Common myeloid progenitor, CD34-positive (primary cell): Measurements from ENCODE around the gene ZNF343.
"Not testable (repeated sequence)": the region's sequence is repeated elsewhere in the genome, so short reads cannot be mapped to it uniquely, and the experiment has no call there.

Source experiments
- CTCF ChIA-PET: fragments of 350-600 bp; sonication (Branson Sonifier 250); formaldehyde crosslinking; loops from one replicate; lab custom pipeline; 2021; ENCODE audit warnings: antibody characterized with exemption; lab: Charles Lee
- POLR2A ChIA-PET: fragments of 350-600 bp; sonication (Branson Sonifier 250); formaldehyde crosslinking; loops from one replicate; lab custom pipeline; 2021; ENCODE audit warnings: antibody characterized with exemption; lab: Charles Lee
- DNase-seq, 3 donors: peaks; one replicate each; pipeline versions ENCODE4 v3.0.0 to v3.0.0-alpha.2; 2013
- H3K27ac ChIP-seq, 2 experiments: 1 replicate in 1 of 2; 2 replicates in 1 of 2; pipeline ENCODE4 v1.7.0; 2013; ENCODE audit warnings: inconsistent platforms in 2 of 2, low read length in 2 of 2, mild to moderate bottlenecking in 2 of 2, low read depth in 1 of 2, moderate library complexity in 1 of 2; ENCODE audit not compliant: severe bottlenecking in 2 of 2, insufficient read depth in 1 of 2, poor library complexity in 1 of 2
- H3K27me3 ChIP-seq, 5 experiments: replicated peaks in 2 of 5; 1 replicate in 3 of 5; 2 replicates in 2 of 5; pipeline versions ENCODE4 v1.6.1 to v1.7.0; 2013; ENCODE audit warnings: low read length in 4 of 5, mild to moderate bottlenecking in 2 of 5, moderate library complexity in 2 of 5, inconsistent platforms in 1 of 5; ENCODE audit not compliant: insufficient read depth in 5 of 5, control insufficient read depth in 4 of 5
- H3K36me3 ChIP-seq, 4 experiments: 1 replicate in 2 of 4; 2 replicates in 2 of 4; pipeline versions ENCODE4 v1.6.1 to v1.7.0; 2013; ENCODE audit warnings: low read length in 3 of 4, control low read depth in 1 of 4, mild to moderate bottlenecking in 1 of 4; ENCODE audit not compliant: control insufficient read depth in 4 of 4, insufficient read depth in 4 of 4
- H3K4me1 ChIP-seq, 4 experiments: 1 replicate in 3 of 4; 2 replicates in 1 of 4; pipeline versions ENCODE4 v1.6.1 to v1.7.1; 2013; ENCODE audit warnings: low read length in 3 of 4, mild to moderate bottlenecking in 3 of 4, control low read depth in 1 of 4, inconsistent platforms in 1 of 4, moderate library complexity in 1 of 4; ENCODE audit not compliant: control insufficient read depth in 4 of 4, insufficient read depth in 4 of 4; ENCODE audit errors: control extremely low read depth in 1 of 4
- H3K4me3 ChIP-seq, 7 experiments: 1 replicate in 4 of 7; 2 replicates in 3 of 7; pipeline versions ENCODE4 v1.5.1 to v1.7.0; 2013; ENCODE audit warnings: mild to moderate bottlenecking in 7 of 7, low read length in 6 of 7, moderate library complexity in 6 of 7, inconsistent platforms in 2 of 7, low read depth in 2 of 7, control low read depth in 1 of 7; ENCODE audit not compliant: insufficient read depth in 4 of 7, control insufficient read depth in 1 of 7; ENCODE audit errors: extremely low read depth in 1 of 7
- H3K9me3 ChIP-seq, 5 experiments: 1 replicate in 4 of 5; 2 replicates in 1 of 5; pipeline versions ENCODE4 v1.6.1 to v1.7.1; 2013; ENCODE audit warnings: low read length in 4 of 5, mild to moderate bottlenecking in 2 of 5, inconsistent platforms in 1 of 5, low read depth in 1 of 5, moderate library complexity in 1 of 5; ENCODE audit not compliant: control insufficient read depth in 4 of 5, insufficient read depth in 2 of 5; ENCODE audit errors: control extremely low read depth in 1 of 5
- WGBS: methylation state at CpG from one replicate; pipeline ENCODE4 v1.1.5; 2013; ENCODE audit not compliant: insufficient coverage; 5-methylcytosine and 5-hydroxymethylcytosine counted together

The ZNF343 gene

DNA sequence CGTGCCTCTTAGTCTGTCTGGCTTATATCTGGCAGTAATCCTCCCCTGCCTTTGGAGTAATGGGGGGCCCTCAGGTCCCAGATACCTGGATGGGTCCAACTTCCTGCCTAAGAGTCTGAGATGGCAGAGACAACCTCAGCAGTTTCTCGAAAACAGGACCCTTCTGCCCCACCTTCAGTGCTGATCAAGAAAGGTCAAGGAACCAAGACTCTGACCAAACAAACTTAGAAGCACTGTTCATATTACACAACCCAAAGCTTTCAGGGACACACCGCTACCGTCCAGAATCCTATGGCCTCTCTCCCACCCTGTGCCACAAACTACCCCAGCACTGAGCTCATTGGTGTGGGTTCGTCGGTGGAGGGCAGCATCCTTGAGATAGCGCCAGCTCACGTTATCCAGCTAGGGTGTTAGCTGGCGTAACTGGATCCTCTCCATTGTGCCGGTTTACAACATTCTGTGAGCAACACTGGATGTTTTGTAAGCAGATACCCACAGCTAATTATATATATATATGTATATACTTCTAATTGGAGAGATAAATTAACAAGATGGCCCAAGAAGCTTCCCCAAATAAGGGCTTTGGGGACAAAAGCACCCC lies 20.1 kb upstream of the ZNF343 start:
- WGBS, result 89% methylated on average over 7 of the region's 10 CpGs
- no peaks in the 10 kb centered on the region for H3K36me3 ChIP-seq
- no peak overlapping the region for H3K27ac ChIP-seq
- ChIA-PET POLR2A (interaction anchor here (0.6 to 0.8 kb wide), 2 partner anchors 65 to 77 kb away, joined by 4 to 6 read pairs; no protein-coding TSS in a partner anchor), CTCF (interaction anchor here (0.9 to 1.0 kb wide), 2 partner anchors 17 to 125 kb away, joined by 3 to 4 read pairs; no protein-coding TSS in a partner anchor)
- H3K9me3 ChIP-seq, result no peaks in the 10 kb centered on the region
- no peak overlapping the region for H3K4me3 ChIP-seq
- peaks cover 0 to 17% (median 14%) of the 10 kb centered on the region in 4 experiments for H3K4me1 ChIP-seq
- no peak for DNase-seq
- H3K27me3 ChIP-seq, result peaks cover 0 to 19% (median 12%) of the 10 kb centered on the region in 5 experiments

DNA sequence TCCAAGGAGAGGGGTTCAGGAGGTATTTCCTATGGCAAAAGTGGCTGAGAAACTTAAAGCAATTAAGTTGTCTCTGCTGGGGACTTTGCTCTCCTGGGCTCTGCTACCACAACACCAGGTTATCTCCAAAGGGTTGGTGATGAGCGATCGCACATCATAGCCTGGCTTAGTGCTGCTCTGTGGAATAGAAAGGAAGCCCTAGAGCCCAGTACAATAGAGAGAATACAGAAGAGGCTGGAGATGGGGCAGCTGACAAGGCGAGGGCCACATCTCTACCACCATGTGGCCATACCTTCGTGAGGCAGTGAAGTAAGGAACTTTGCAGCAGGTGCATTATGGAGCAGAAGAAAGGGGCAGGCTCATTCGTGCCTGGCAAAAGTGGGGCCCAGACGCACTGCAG lies 19.0 kb upstream of the ZNF343 start:
- Histone ChIP-seq H3K4me1 (peaks cover 0 to 17% (median 14%) of the 10 kb centered on the region in 4 experiments), H3K27me3 (peaks cover 0 to 11% (median 4%) of the 10 kb centered on the region in 5 experiments), H3K9me3 (no peaks in the 10 kb centered on the region), H3K36me3 (no peaks in the 10 kb centered on the region), H3K4me3 (no peak overlapping the region), H3K27ac (no peak overlapping the region)
- WGBS, result 96% methylated on average over 4 of the region's 6 CpGs
- ChIA-PET POLR2A (no interaction called here), CTCF (interaction anchor here (1.0 kb wide), 1 partner anchor 16 kb away, joined by 4 read pairs; no protein-coding TSS in a partner anchor)
- DNase-seq, result no peak

DNA sequence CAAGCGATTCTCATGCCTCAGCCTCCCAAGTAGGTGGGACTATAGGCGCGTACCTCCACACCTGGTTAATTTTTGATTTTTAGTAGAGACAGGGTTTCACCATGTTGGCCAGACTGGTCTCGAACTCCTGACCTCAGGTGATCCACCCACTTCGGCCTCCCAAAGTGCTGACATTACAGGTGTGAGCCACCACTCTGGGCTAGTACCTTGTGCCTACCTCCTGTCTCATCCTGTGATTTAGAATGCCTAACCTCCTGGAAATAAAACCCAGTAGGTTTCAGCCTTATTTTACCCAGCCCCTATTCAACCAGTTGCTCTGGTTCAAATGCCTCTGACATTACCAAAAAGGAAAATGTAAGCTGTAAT lies 17.5 kb upstream of the ZNF343 start:
- CTCF ChIA-PET, H3K9me3 ChIP-seq, H3K27ac ChIP-seq, H3K36me3 ChIP-seq, H3K4me3 ChIP-seq, DNase-seq: not testable (repeated sequence)
- Histone ChIP-seq H3K27me3 (peaks cover 0 to 13% (median 2%) of the 10 kb centered on the region in 5 experiments), H3K4me1 (peaks cover 0 to 17% (median 14%) of the 10 kb centered on the region in 4 experiments)
- POLR2A ChIA-PET, result interaction anchor here (0.6 kb wide), 1 partner anchor 111 kb away, joined by 3 read pairs; no protein-coding TSS in a partner anchor
- WGBS, result 100% methylated on average over 5 of the region's 5 CpGs

DNA sequence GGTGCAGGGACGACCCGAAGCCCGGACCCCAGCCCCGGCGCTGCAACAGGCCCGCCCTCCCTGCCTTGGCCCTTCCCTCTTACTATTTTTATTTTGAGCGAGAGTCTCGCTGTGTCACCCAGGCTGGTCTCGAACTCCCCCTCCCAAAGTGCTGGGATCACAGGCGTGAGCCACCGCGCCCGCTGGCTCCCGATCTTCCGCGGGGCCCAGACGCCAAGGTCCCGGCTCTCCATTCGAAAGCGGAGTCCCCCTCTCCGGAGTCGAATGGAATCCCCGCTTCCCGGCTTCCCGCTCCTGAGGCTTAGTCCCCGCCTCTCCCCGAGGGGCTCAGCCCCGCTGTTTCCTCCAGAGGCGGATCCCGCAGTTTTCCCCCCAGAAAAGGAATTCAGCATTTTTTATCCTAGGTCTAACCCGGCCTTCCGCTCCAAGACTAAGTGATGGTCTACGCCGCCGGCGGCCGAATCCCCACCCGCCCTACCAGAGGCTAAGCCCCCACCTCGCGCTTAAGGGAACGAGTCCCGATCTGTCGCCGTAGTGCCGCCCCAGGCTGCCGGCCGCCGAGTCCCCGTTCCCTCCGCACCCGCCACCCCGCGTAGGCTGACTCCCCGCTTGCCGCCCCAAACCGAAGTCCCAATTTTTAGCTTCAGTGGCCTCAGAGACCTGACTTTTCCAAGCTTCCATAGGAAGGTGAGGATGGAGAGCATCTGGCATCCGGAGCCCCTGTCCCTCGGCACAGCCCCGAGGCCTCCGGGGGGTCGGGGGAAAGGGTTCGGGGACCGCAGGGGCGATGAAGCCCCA lies 16.2 kb upstream of the ZNF343 start:
- no peaks in the 10 kb centered on the region for H3K9me3 ChIP-seq
- H3K27ac ChIP-seq, result peak overlapping the region; percentile 40 to 87
- peaks cover 0 to 13% (median 2%) of the 10 kb centered on the region in 5 experiments for H3K27me3 ChIP-seq
- CTCF ChIA-PET, result interaction anchor here (0.7 to 3.7 kb wide), 8 partner anchors 11 to 337 kb away, joined by 3 to 37 read pairs (median 4); partner anchors contain the start of gene SNRPB
- peaks cover 0 to 17% (median 13%) of the 10 kb centered on the region in 4 experiments for H3K4me1 ChIP-seq
- WGBS, result under 1% methylated on average over 45 of the region's 64 CpGs
- H3K4me3 ChIP-seq, result peak overlapping the region; percentile 80 to 98 (median 85)
- DNase-seq, result peak; percentile 28 to 66 (median 52)
- POLR2A ChIA-PET, result interaction anchor here (1.5 kb wide), 1 partner anchor 11 kb away, joined by 3 read pairs; no protein-coding TSS in a partner anchor
- no peaks in the 10 kb centered on the region for H3K36me3 ChIP-seq

DNA sequence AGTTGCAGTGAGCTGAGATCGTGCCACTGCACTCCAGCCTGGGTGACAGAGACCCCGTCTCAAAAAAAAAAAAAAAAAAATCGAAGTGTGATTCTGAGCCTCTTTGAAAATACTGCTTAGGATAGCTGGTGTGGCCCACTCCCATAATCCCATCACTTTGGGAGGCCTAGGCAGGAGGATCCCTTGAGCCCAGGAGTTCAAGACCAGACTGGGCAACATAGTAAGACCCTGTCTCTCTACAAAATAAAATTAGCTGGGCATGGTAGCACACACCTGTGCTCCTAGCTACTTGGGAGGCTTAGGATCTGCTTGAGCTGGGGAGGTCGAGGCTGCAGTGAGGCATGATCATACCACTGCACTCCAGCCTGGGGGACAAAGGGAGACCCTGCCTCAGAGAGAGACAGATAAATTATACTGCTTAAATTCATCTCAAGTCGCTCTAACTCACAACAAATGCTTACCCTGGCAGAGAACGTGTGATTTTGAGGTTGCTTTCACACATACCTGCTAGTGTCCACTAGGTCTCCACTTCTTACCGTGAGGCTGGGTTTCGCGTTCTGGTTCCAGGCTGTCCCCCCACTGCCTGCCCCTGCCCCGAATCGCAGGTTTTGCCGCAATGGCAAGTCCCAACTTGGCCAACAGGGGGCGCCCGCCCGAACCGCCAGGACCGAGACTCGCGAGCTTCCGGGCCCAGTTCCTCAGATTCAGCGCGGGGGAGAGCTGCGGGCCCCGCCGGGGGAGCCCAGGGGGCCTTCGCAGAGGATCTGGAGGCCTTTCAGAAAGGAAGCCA lies 15.4 kb upstream of the ZNF343 start:
- Histone ChIP-seq H3K27ac (peak overlapping the region; percentile 40 to 87), H3K27me3 (peaks cover 0 to 13% (median 2%) of the 10 kb centered on the region in 5 experiments), H3K36me3 (no peaks in the 10 kb centered on the region), H3K4me3 (peak overlapping the region; percentile 80 to 98 (median 85)), H3K4me1 (peaks cover 0 to 17% (median 13%) of the 10 kb centered on the region in 4 experiments), H3K9me3 (no peaks in the 10 kb centered on the region)
- 12% methylated on average over 23 of the region's 26 CpGs for WGBS
- DNase-seq, result peak; percentile 86 to 95 (median 95)
- POLR2A ChIA-PET, result interaction anchor here (1.5 kb wide), 1 partner anchor 10 kb away, joined by 3 read pairs; no protein-coding TSS in a partner anchor
- CTCF ChIA-PET, result interaction anchor here (0.6 to 3.7 kb wide), 11 partner anchors 10 to 338 kb away, joined by 3 to 37 read pairs (median 3); partner anchors contain the start of gene SNRPB

DNA sequence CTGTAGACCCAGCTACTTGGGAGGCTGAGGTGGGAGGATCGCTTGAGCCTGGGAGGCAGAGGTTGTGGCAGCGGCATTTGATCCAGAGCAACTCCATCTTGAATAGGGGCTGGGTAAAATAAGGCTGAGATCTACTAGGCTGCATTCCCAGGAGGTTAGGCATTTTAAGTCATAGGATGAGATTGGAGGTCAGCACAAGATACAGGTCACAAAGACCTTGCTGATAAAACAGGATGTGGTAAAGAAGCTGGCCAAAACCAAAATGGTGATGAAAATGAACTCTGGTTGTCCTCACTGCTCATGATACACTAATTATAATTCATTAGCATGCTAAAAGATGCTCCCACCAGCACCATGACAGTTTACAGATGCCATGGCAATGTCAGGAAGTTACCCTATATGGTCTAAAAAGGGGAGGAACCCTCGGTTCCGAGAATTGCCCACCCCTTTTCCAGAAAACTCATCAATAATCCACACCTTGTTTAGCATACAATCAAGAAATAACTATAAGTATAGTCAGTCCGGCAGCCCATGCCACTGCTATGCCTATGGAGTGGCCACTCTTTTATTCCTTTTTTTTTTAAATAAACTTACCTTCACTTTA lies 14.2 kb upstream of the ZNF343 start:
- not testable (repeated sequence) for H3K27ac ChIP-seq, H3K9me3 ChIP-seq, H3K27me3 ChIP-seq, H3K4me3 ChIP-seq, DNase-seq, H3K36me3 ChIP-seq
- POLR2A ChIA-PET, result interaction anchor here (0.6 kb wide), 1 partner anchor 10 kb away, joined by 3 read pairs; no protein-coding TSS in a partner anchor
- H3K4me1 ChIP-seq, result peaks cover 0 to 17% (median 13%) of the 10 kb centered on the region in 4 experiments
- 89% methylated on average over 3 of the region's 5 CpGs for WGBS
- CTCF ChIA-PET, result interaction anchor here (0.5 to 3.7 kb wide), 11 partner anchors 9 to 491 kb away, joined by 3 to 37 read pairs (median 5); partner anchors contain the start of gene ZNF343
